GM12892 (cell line): ENCODE data around the gene GPR18.

Experiments
- POLR2A ChIP-seq: IDR thresholded peaks from 2 replicates; pipeline ENCODE4 v1.6.1; 2011; ENCODE audit warnings: low read depth, low read length, control low read depth
- POLR2AphosphoS5 ChIP-seq: IDR thresholded peaks from 2 replicates; pipeline ENCODE4 v1.6.1; 2011; ENCODE audit warnings: low read depth, low read length, control low read depth

DNA sequence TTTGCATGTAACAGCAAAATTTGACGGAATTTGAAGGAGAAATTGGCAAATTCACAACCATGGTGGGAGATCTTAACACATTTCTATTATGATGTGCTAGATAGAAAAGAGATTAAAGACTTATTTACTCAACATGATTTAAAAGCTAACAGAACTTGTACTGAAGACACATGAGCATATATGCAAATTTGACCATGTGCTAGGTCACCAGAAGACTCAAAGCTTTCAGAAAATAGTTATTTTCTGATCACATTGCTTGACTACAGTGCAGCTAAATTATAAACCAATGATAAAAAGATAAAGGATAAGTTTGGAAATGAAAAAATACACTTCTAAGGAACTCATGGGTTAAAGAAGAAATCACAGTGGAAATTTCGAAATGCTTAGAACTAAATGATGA is 39.9 kb upstream of the GPR18 start:
- TF ChIP-seq POLR2A (no peak), POLR2AphosphoS5 (no peak)
